ENCODE data around the gene SLC6A8. TPM values are rescaled to one million over a fixed set of nuclear protein-coding genes. Genes with fewer than 3 reads are reported as not detected.
A peak's percentile ranks its signal among the peaks of the same experiment; 100 is the strongest.

The SLC6A8 gene
- total RNA-seq, 1 donor from 2014 or later: 56.8 TPM

GRCh38 chrX:153653556-153653955 is 34.2 kb upstream of the SLC6A8 start:
- Mint-ChIP-seq H3K27me3 (peaks cover 4% of the 10 kb centered on the region), H3K9me3 (peaks cover 7% of the 10 kb centered on the region), H3K4me3 (no peak overlapping the region), H3K27ac (no peak overlapping the region), H3K4me1 (ENCODE audit: unreplicated experiment) (no peaks in the 10 kb centered on the region), H3K36me3 (no peaks in the 10 kb centered on the region)
- DNase-seq (ENCODE audit: extremely low spot score, unreplicated experiment): no peak
- no peak for TF ChIP-seq CTCF (conservative IDR thresholded peaks at IDR 0.05)

GRCh38 chrX:153657161-153657560 is 30.6 kb upstream of the SLC6A8 start:
- H3K27me3 Mint-ChIP-seq: peaks cover 27% of the 10 kb centered on the region
- no peak overlapping the region for H3K4me3 Mint-ChIP-seq
- H3K4me1 Mint-ChIP-seq (ENCODE audit: unreplicated experiment): no peaks in the 10 kb centered on the region
- H3K27ac Mint-ChIP-seq: no peak overlapping the region
- H3K9me3 Mint-ChIP-seq: peaks cover 6% of the 10 kb centered on the region
- no peak for TF ChIP-seq CTCF (conservative IDR thresholded peaks at IDR 0.05)
- no peak for DNase-seq (ENCODE audit: extremely low spot score, unreplicated experiment)
- no peaks in the 10 kb centered on the region for H3K36me3 Mint-ChIP-seq

- Mint-ChIP-seq H3K4me3 (no peak overlapping the region), H3K27ac (no peak overlapping the region), H3K27me3 (peaks cover 39% of the 10 kb centered on the region), H3K4me1 (ENCODE audit: unreplicated experiment) (no peaks in the 10 kb centered on the region), H3K9me3 (peaks cover 5% of the 10 kb centered on the region), H3K36me3 (no peaks in the 10 kb centered on the region)
- no peak for TF ChIP-seq CTCF (conservative IDR thresholded peaks at IDR 0.05)
- DNase-seq (ENCODE audit: extremely low spot score, unreplicated experiment): no peak
Measured at GRCh38 chrX:153659268-153659667, 28.5 kb upstream of the SLC6A8 start.

- peak; percentile 66 for TF ChIP-seq CTCF (conservative IDR thresholded peaks at IDR 0.05)
- H3K4me3 Mint-ChIP-seq: no peak overlapping the region
- peaks cover 68% of the 10 kb centered on the region for H3K27me3 Mint-ChIP-seq
- no peak overlapping the region for H3K27ac Mint-ChIP-seq
- H3K4me1 Mint-ChIP-seq (ENCODE audit: unreplicated experiment): no peaks in the 10 kb centered on the region
- no peaks in the 10 kb centered on the region for H3K36me3 Mint-ChIP-seq
- peak; percentile 68 for DNase-seq (ENCODE audit: extremely low spot score, unreplicated experiment)
- peaks cover 5% of the 10 kb centered on the region for H3K9me3 Mint-ChIP-seq
Measured at GRCh38 chrX:153662266-153662665, 25.5 kb upstream of the SLC6A8 start.

GRCh38 chrX:153665726-153666306 is 21.9 kb upstream of the SLC6A8 start:
- H3K27me3 Mint-ChIP-seq: peaks cover 63% of the 10 kb centered on the region
- H3K27ac Mint-ChIP-seq: no peak overlapping the region
- no peak for TF ChIP-seq CTCF (conservative IDR thresholded peaks at IDR 0.05)
- no peaks in the 10 kb centered on the region for H3K36me3 Mint-ChIP-seq
- H3K9me3 Mint-ChIP-seq: no peaks in the 10 kb centered on the region
- H3K4me1 Mint-ChIP-seq (ENCODE audit: unreplicated experiment): peaks cover 3% of the 10 kb centered on the region
- DNase-seq (ENCODE audit: extremely low spot score, unreplicated experiment): no peak
- H3K4me3 Mint-ChIP-seq: no peak overlapping the region

All from type B pancreatic cell (in vitro differentiated cells).